HAP-1 (cell line): Measurements from ENCODE around the gene INHA.

ENCODE experiments used
- DNase-seq, 2 experiments: peaks; one replicate each; pipeline ENCODE4 v3.0.0-alpha.2; 2016 to 2020; ENCODE audit warnings: low spot score in 2 of 2
- H3K27me3 ChIP-seq: fragments of 250-450 bp; sonication (Bioruptor Pico); 2 replicates; pipeline ENCODE4 v1.5.1; 2020; ENCODE audit warnings: low read depth, mild to moderate bottlenecking, moderate library complexity
- H3K36me3 ChIP-seq: fragments of 250-450 bp; sonication (Bioruptor Pico); replicated peaks from 2 replicates; pipeline ENCODE4 v1.5.1; 2020; ENCODE audit warnings: mild to moderate bottlenecking
- H3K4me1 ChIP-seq: fragments of 250-450 bp; sonication (Bioruptor Pico); 2 replicates; pipeline ENCODE4 v1.5.1; 2020; ENCODE audit warnings: mild to moderate bottlenecking
- H3K4me3 ChIP-seq: fragments of 250-450 bp; sonication (Bioruptor Pico); 2 replicates; pipeline ENCODE4 v1.5.1; 2020; ENCODE audit warnings: mild to moderate bottlenecking, moderate library complexity
- H3K9me3 ChIP-seq: fragments of 250-450 bp; sonication (Bioruptor Pico); 2 replicates; pipeline ENCODE4 v1.5.1; 2020; ENCODE audit warnings: mild to moderate bottlenecking, moderate library complexity
- in situ Hi-C: fragments of 300-500 bp; cut with MboI; formaldehyde crosslinking; loops from 3 replicates; pipeline ENCODE4 v1.14.3; 2020; ENCODE audit warnings: low sequenced_read_pairs, inconsistent platforms, mixed read lengths

Gene INHA

DNA sequence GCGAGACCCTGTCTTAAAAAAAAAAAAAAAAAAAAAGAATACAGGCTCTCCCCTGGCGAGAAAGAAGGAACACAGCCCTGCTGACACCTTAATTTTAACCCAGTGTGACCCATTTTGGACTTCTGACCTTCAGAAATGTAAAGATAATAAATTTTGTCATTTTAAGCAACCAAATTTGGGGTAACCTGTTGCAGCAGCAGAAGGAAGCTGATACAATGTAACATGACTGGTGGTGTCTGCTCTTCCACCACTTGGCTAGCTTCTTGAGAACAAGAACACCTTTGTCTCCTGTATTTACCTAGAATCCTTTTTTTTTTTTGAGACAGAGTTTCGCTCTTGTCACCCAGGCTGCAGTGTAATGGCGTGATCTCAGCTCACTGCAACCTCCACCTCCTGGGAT is 19.0 kb downstream of the INHA start:
- Histone ChIP-seq H3K9me3 (no peaks in the 10 kb centered on the region), H3K4me1 (peaks cover 8% of the 10 kb centered on the region), H3K36me3 (no peaks in the 10 kb centered on the region), H3K4me3 (no peak overlapping the region), H3K27me3 (no peaks in the 10 kb centered on the region)
- no peak for DNase-seq
- in situ Hi-C loops: no loop called here

GRCh38 chr2:219592736-219593135 is 20.6 kb downstream of the INHA start:
- H3K9me3 ChIP-seq: no peaks in the 10 kb centered on the region
- peaks cover 8% of the 10 kb centered on the region for H3K4me1 ChIP-seq
- H3K27me3 ChIP-seq: no peaks in the 10 kb centered on the region
- no peaks in the 10 kb centered on the region for H3K36me3 ChIP-seq
- in situ Hi-C loops: no loop called here
- H3K4me3 ChIP-seq: no peak overlapping the region
- no peak for DNase-seq

DNA sequence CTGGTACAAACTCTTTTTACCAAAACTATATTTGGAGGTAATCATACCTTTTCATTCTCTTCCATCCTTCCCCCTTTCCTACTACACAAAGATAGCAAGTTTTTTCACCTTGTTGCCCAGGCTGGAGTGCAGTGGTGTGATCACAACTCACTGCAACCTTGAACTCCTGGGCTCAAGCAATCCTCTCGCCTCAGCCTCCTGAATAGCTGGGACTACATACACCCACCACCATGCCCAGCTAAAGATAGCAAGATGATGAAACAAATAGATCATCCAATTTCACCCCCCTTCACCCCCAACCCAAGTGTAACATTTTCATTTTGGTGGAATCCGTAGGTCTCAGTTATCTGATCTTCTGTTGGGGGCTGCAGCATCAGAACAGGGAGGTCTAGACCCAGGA is 21.0 kb downstream of the INHA start:
- H3K36me3 ChIP-seq: no peaks in the 10 kb centered on the region
- DNase-seq: no peak
- peaks cover 8% of the 10 kb centered on the region for H3K4me1 ChIP-seq
- in situ Hi-C loops: no loop called here
- H3K27me3 ChIP-seq: no peaks in the 10 kb centered on the region
- H3K9me3 ChIP-seq: no peaks in the 10 kb centered on the region
- H3K4me3 ChIP-seq: no peak overlapping the region

GRCh38 chr2:219595256-219595655 is 23.1 kb downstream of the INHA start:
- H3K27me3 ChIP-seq: no peaks in the 10 kb centered on the region
- peak in 1 of 2 experiments; percentile 40 for DNase-seq
- peaks cover 8% of the 10 kb centered on the region for H3K4me1 ChIP-seq
- no peaks in the 10 kb centered on the region for H3K9me3 ChIP-seq
- in situ Hi-C loops: no loop called here
- no peaks in the 10 kb centered on the region for H3K36me3 ChIP-seq
- H3K4me3 ChIP-seq: no peak overlapping the region

DNA sequence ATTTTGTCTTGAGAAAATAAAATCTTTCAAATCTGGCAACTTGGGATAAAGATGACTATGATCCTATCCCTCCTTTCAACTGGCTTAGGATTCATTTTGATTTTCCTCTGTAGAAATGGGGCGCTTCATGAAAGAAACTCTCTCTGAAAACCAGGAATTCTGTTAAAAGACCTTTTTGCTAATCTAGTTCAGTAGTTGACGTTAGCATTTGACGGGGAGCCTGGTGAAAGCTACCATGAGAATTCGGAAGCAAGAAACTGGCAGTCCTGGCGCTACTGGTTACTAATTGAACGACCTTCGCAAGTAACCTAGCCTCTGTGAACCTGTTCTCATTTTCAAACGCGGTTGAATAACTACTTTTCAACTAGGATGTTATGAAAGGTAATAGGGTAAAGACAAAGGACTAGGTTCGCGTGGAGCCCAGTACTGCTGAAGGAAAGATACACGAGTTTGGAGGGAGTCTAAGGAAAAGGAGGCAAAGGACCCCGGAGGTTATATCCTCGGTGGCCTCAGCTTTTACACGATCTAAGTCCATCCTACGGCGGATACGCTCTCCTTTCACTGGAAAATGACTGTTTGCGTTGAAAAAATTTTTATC is 24.9 kb downstream of the INHA start:
- Histone ChIP-seq H3K9me3 (no peaks in the 10 kb centered on the region), H3K4me1 (peaks cover 8% of the 10 kb centered on the region), H3K27me3 (no peaks in the 10 kb centered on the region), H3K4me3 (peak overlapping the region; percentile 82), H3K36me3 (no peaks in the 10 kb centered on the region)
- in situ Hi-C loops: no loop called here
- DNase-seq: peak in 1 of 2 experiments; percentile 7

- Histone ChIP-seq H3K4me1 (peaks cover 8% of the 10 kb centered on the region), H3K27me3 (no peaks in the 10 kb centered on the region), H3K36me3 (no peaks in the 10 kb centered on the region), H3K4me3 (peak within 1 kb of the TSS; percentile 82), H3K9me3 (no peaks in the 10 kb centered on the region)
- in situ Hi-C loops: no loop called here
- DNase-seq: peak; percentile 95 to 98
Measured at GRCh38 chr2:219597552-219598307, 25.6 kb downstream of the INHA start, which contains the start of gene STK11IP. Gene STK11IP (plus strand): TSS chr2:219597857. CDS start chr2:219598120, 263 bp downstream.

- Histone ChIP-seq H3K27me3 (no peaks in the 10 kb centered on the region), H3K4me1 (peaks cover 8% of the 10 kb centered on the region), H3K4me3 (peak overlapping the region; percentile 82), H3K36me3 (no peaks in the 10 kb centered on the region), H3K9me3 (no peaks in the 10 kb centered on the region)
- in situ Hi-C loops: no loop called here
- DNase-seq: peak; percentile 39 to 52
Measured at GRCh38 chr2:219598308-219599078, 26.4 kb downstream of the INHA start.

- no peak for DNase-seq
- no peaks in the 10 kb centered on the region for H3K4me1 ChIP-seq
- peaks cover 4% of the 10 kb centered on the region; the same call in 1 of the 2 replicates for H3K36me3 ChIP-seq
- no peaks in the 10 kb centered on the region for H3K9me3 ChIP-seq
- no peaks in the 10 kb centered on the region for H3K27me3 ChIP-seq
- in situ Hi-C loops: no loop called here
- H3K4me3 ChIP-seq: no peak overlapping the region
Measured at GRCh38 chr2:219603771-219604170, 31.7 kb downstream of the INHA start.

DNA sequence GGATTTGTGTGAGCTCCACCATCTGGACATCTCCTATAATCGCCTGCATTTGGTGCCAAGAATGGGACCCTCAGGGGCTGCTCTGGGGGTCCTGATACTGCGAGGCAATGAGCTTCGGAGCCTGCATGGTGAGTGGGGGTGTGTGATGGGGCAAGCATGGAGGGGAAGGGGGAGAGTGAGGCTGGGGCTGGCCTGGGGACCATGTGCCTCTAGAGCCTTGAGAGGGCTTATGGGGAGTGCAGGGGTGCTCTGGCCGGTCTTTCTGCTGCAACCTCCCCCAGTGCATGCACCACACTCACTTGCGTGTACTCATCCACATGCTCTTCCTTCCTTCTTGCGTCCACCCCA is 33.5 kb downstream of the INHA start:
- peaks cover 4% of the 10 kb centered on the region; the same call in 1 of the 2 replicates for H3K36me3 ChIP-seq
- no peaks in the 10 kb centered on the region for H3K27me3 ChIP-seq
- in situ Hi-C loops: no loop called here

DNA sequence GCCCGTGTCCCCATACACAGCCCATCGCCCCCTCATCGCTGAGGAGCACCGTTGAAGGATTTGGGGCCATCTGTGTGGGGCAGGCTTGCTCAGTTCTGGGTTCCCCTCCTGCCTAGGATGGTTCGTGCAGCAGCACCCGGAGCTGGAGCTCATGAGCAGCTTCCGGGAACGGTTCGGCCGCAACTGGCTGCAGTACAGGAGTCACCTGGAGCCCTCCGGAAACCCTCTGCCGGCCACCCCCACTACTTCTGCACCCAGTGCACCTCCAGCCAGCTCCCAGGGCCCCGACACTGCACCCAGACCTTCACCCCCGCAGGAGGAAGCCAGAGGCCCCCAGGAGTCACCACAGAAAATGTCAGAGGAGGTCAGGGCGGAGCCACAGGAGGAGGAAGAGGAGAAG is 35.8 kb downstream of the INHA start:
- H3K27me3 ChIP-seq: no peaks in the 10 kb centered on the region
- in situ Hi-C loops: no loop called here
- no peaks in the 10 kb centered on the region for H3K4me1 ChIP-seq
- peaks cover 4% of the 10 kb centered on the region; the same call in 1 of the 2 replicates for H3K36me3 ChIP-seq
- no peak for DNase-seq
- no peak overlapping the region for H3K4me3 ChIP-seq
- H3K9me3 ChIP-seq: no peaks in the 10 kb centered on the region

More for the DNA sequence above, 33.5 kb downstream of the INHA start:
- H3K9me3 ChIP-seq: no peaks in the 10 kb centered on the region
- DNase-seq: no peak
- H3K4me3 ChIP-seq: no peak overlapping the region
- H3K4me1 ChIP-seq: no peaks in the 10 kb centered on the region

GRCh38 chr2:219608399-219608964 is 36.4 kb downstream of the INHA start:
- Histone ChIP-seq H3K9me3 (no peaks in the 10 kb centered on the region), H3K4me1 (no peaks in the 10 kb centered on the region), H3K27me3 (no peaks in the 10 kb centered on the region), H3K36me3 (peaks cover 4% of the 10 kb centered on the region; the same call in 1 of the 2 replicates), H3K4me3 (no peak overlapping the region)
- no peak for DNase-seq
- in situ Hi-C loops: no loop called here

DNA sequence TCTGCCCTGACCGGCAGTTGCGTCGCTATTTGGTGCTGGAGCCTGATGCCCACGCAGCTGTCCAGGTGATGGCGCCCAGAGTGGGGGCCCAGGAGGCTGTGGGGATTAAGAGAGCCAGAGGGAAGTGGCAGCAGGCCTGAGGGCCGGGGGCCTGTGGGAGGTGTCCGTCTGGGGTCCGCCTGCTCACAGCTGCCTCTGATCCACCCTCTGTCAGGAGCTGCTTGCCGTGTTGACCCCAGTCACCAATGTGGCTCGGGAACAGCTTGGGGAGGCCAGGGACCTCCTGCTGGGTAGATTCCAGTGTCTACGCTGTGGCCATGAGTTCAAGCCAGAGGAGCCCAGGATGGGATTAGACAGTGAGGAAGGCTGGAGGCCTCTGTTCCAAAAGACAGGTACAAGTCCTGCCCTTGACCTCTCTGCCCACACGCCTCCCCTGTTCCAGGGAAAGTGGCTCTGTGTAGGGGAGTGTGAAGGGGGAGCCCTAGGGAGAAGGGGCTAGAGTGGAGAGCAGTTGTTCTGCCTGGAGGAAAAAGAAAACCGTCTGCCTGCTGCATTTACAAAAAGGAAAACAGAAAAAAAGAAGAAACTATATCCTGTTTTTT is 37.1 kb downstream of the INHA start:
- in situ Hi-C loops: no loop called here
- H3K36me3 ChIP-seq: peaks cover 4% of the 10 kb centered on the region; the same call in 1 of the 2 replicates

DNA sequence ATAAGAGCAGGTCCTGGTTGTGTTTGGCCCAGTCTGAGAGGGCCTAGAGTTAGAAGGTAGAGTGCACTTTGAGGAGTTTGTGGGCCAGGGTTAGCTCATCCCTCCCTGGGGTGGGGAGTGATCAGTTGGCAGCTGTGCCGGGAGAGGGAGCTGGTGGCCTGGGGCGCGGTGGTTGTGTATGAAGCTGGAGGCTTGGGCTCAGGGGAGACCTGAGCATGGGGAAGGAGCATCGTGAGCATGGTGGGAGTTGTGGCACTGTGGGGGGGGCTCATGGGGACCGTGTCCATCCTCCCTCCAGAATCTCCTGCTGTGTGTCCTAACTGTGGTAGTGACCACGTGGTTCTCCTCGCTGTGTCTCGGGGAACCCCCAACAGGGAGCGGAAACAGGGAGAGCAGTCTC is 39.2 kb downstream of the INHA start:
- no peak for DNase-seq
- Histone ChIP-seq H3K36me3 (no peaks in the 10 kb centered on the region), H3K4me3 (no peak overlapping the region), H3K4me1 (no peaks in the 10 kb centered on the region), H3K27me3 (no peaks in the 10 kb centered on the region), H3K9me3 (no peaks in the 10 kb centered on the region)
- in situ Hi-C loops: no loop called here

More for the DNA sequence above, 37.1 kb downstream of the INHA start:
- H3K9me3 ChIP-seq: no peaks in the 10 kb centered on the region
- H3K4me3 ChIP-seq: no peak overlapping the region
- H3K27me3 ChIP-seq: no peaks in the 10 kb centered on the region
- H3K4me1 ChIP-seq: no peaks in the 10 kb centered on the region
- no peak for DNase-seq
